HCT116 (cell line): ENCODE measurements around the gene SMIM5. TPM values are rescaled to one million over a fixed set of nuclear protein-coding genes. Genes with fewer than 3 reads are reported as not detected.
A peak's percentile ranks its signal among the peaks of the same experiment; 100 is the strongest.

Experiments used
- ATAC-seq: fragments of 200-7000 bp; cut with Tn5 transposase; 2 replicates; pipeline ENCODE4 v1.9.1; 2020; ENCODE audit warnings: mild to moderate bottlenecking, moderate library complexity
- BruUV-seq: library from RNA; stranded (reverse); fragments of 400-500 nt; replicated peaks from 2 replicates; lab custom pipeline; 2021; lab: Mats Ljungman, UMichigan
- CTCF ChIA-PET: fragments of 300-600 bp; sonication (Branson Sonifier 250); formaldehyde crosslinking; loops from one replicate; lab custom pipeline; 2021; ENCODE audit warnings: antibody characterized with exemption; lab: Charles Lee
- POLR2A ChIA-PET: fragments of 300-600, 350-600 bp; sonication (Branson Sonifier 250); formaldehyde crosslinking; loops from one replicate; lab custom pipeline; 2021; ENCODE audit warnings: antibody characterized with exemption; lab: Charles Lee
- RAD21 ChIA-PET, 2 experiments: fragments of 300-600 bp; sonication (Branson Sonifier 250); formaldehyde crosslinking; loops; one replicate each; lab custom pipeline; 2023; ENCODE audit warnings: low total read pairs in 2 of 2; ENCODE audit not compliant: uncharacterized antibody in 2 of 2, unreplicated experiment in 2 of 2, low non-redundant PET in 1 of 2; lab: Charles Lee
- DNase-seq: peaks from one replicate; pipeline ENCODE4 v3.0.0-alpha.2; 2010; ENCODE audit warnings: low read depth, low spot score
- H2AFZ ChIP-seq: fragments of 200-600 bp; shearing (Covaris generic), sonication (generic); 2 replicates; pipeline ENCODE4 v1.6.1; 2017; ENCODE audit warnings: low read depth, mixed run types, mixed read lengths, antibody characterized with exemption, low read length; ENCODE audit not compliant: poor library complexity, severe bottlenecking
- H3K27ac ChIP-seq: 2 replicates; pipeline ENCODE4 v1.5.1; 2012; ENCODE audit warnings: low read depth, low read length
- H3K27me3 ChIP-seq: fragments of 200-600 bp; sonication (generic); 2 replicates; pipeline ENCODE4 v1.6.1; 2016; ENCODE audit warnings: mixed run types, low read length, mixed read lengths; ENCODE audit not compliant: insufficient read depth
- H3K36me3 ChIP-seq, 2 experiments: fragments of 200-500 bp in 1 of 2; fragments of 200-600 bp in 1 of 2; sonication (Bioruptor generic) in 1 of 2; sonication (generic) in 1 of 2; 2 replicates each; pipeline versions ENCODE4 v1.5.1 to v1.6.1; 2014 to 2016; ENCODE audit warnings: low read length in 2 of 2, inconsistent platforms in 1 of 2, mixed read lengths in 1 of 2, mixed run types in 1 of 2; ENCODE audit not compliant: insufficient read depth in 2 of 2, control insufficient read depth in 1 of 2
- H3K4me1 ChIP-seq, 2 experiments: fragments of 200-600 bp in 1 of 2; sonication (generic) in 1 of 2; 2 replicates each; pipeline versions ENCODE4 v1.5.1 to v1.6.1; 2012 to 2017; ENCODE audit warnings: low read length in 2 of 2, inconsistent platforms in 1 of 2, mild to moderate bottlenecking in 1 of 2, mixed read lengths in 1 of 2, mixed run types in 1 of 2, moderate library complexity in 1 of 2; ENCODE audit not compliant: insufficient read depth in 2 of 2, control insufficient read depth in 1 of 2
- H3K4me2 ChIP-seq: fragments of 200-600 bp; sonication (generic); 2 replicates; pipeline ENCODE4 v1.6.1; 2017; ENCODE audit warnings: mixed run types, low read length, mixed read lengths
- H3K4me3 ChIP-seq, 2 experiments: fragments of 200-600 bp in 1 of 2; sonication (generic) in 1 of 2; replicated peaks in 1 of 2; 2 replicates each; pipeline ENCODE4 v1.5.1; 2011 to 2016; ENCODE audit warnings: low read length in 2 of 2, control low read depth in 1 of 2, low read depth in 1 of 2, mild to moderate bottlenecking in 1 of 2, mixed read lengths in 1 of 2, mixed run types in 1 of 2
- H3K79me2 ChIP-seq: fragments of 200-600 bp; sonication (generic); 2 replicates; pipeline ENCODE4 v1.6.1; 2017; ENCODE audit warnings: mild to moderate bottlenecking, mixed run types, low read length, moderate library complexity, mixed read lengths; ENCODE audit not compliant: insufficient read depth
- H3K9ac ChIP-seq: fragments of 200-600 bp; sonication (generic); 2 replicates; pipeline ENCODE4 v1.6.1; 2016; ENCODE audit warnings: low read length, mixed read lengths
- H3K9me2 ChIP-seq: fragments of 200-600 bp; sonication (generic), shearing (Covaris generic); 2 replicates; pipeline ENCODE4 v1.6.1; 2017; ENCODE audit warnings: mixed run types, mild to moderate bottlenecking, moderate library complexity; ENCODE audit not compliant: insufficient read depth
- H3K9me3 ChIP-seq, 2 experiments: fragments of 200-500 bp in 1 of 2; fragments of 200-600 bp in 1 of 2; sonication (Bioruptor generic) in 1 of 2; sonication (generic) in 1 of 2; 2 replicates each; pipeline ENCODE4 v1.6.1; 2014 to 2017; ENCODE audit warnings: low read length in 2 of 2, mixed read lengths in 2 of 2, inconsistent platforms in 1 of 2, low read depth in 1 of 2, mild to moderate bottlenecking in 1 of 2, mixed run types in 1 of 2, moderate library complexity in 1 of 2; ENCODE audit not compliant: control insufficient read depth in 1 of 2, insufficient read depth in 1 of 2
- H4K20me1 ChIP-seq: fragments of 200-600 bp; sonication (generic), shearing (Covaris generic); 2 replicates; pipeline ENCODE4 v1.6.1; 2017; ENCODE audit warnings: mixed run types, mild to moderate bottlenecking, moderate library complexity; ENCODE audit not compliant: insufficient read depth
- ATF3 ChIP-seq: IDR thresholded peaks from 2 replicates; pipeline ENCODE4 v1.6.1; 2012
- CBX3 ChIP-seq: IDR thresholded peaks from 2 replicates; pipeline ENCODE4 v1.6.1; 2012; ENCODE audit warnings: low read depth
- CEBPB ChIP-seq: IDR thresholded peaks from 2 replicates; pipeline ENCODE4 v1.6.1; 2012; ENCODE audit warnings: low read depth
- EGR1 ChIP-seq: IDR thresholded peaks from 2 replicates; pipeline ENCODE4 v1.6.1; 2012; ENCODE audit warnings: low read depth
- ELF1 ChIP-seq: IDR thresholded peaks from 2 replicates; pipeline ENCODE4 v1.6.1; 2012; ENCODE audit warnings: low read depth, borderline replicate concordance
- EZH2 ChIP-seq: fragments of 200-600 bp; sonication (generic); IDR thresholded peaks from 2 replicates; pipeline ENCODE4 v1.6.1; 2017; ENCODE audit warnings: antibody characterized with exemption, mixed run types
- EZH2phosphoT487 ChIP-seq: fragments of 200-600 bp; IDR thresholded peaks from 2 replicates; pipeline ENCODE4 v1.6.1; 2018; ENCODE audit warnings: antibody characterized with exemption, borderline replicate concordance
- MAX ChIP-seq: IDR thresholded peaks from 2 replicates; pipeline ENCODE4 v1.6.1; 2012
- POLR2A ChIP-seq: IDR thresholded peaks from 2 replicates; pipeline ENCODE4 v1.7.0; 2011; ENCODE audit warnings: borderline replicate concordance; ENCODE audit not compliant: insufficient read depth, insufficient read length; ENCODE audit errors: extremely low read depth
- POLR2AphosphoS5 ChIP-seq: IDR thresholded peaks from 2 replicates; pipeline ENCODE4 v1.6.1; 2011; ENCODE audit warnings: mild to moderate bottlenecking, low read depth, low read length, moderate library complexity
- RAD21 ChIP-seq: IDR thresholded peaks from 2 replicates; pipeline ENCODE4 v1.6.1; 2012; ENCODE audit warnings: low read depth, mild to moderate bottlenecking
- SIN3A ChIP-seq: IDR thresholded peaks from 2 replicates; pipeline ENCODE4 v1.6.1; 2012; ENCODE audit warnings: low read depth
- SP1 ChIP-seq: IDR thresholded peaks from 2 replicates; pipeline ENCODE4 v1.6.1; 2012; ENCODE audit warnings: low read depth
- SRF ChIP-seq: IDR thresholded peaks from 2 replicates; pipeline ENCODE4 v1.6.1; 2012; ENCODE audit warnings: low read depth
- TCF7L2 ChIP-seq: IDR thresholded peaks from 2 replicates; pipeline ENCODE4 v1.7.0; 2011; ENCODE audit warnings: borderline replicate concordance, inconsistent platforms; ENCODE audit not compliant: insufficient read depth, insufficient read length; ENCODE audit errors: extremely low read depth
- YY1 ChIP-seq: IDR thresholded peaks from 2 replicates; pipeline ENCODE4 v1.6.1; 2011; ENCODE audit warnings: low read length, low read depth, moderate library complexity, mild to moderate bottlenecking; ENCODE audit not compliant: insufficient replicate concordance; ENCODE audit errors: extremely low read depth
- ZBTB33 ChIP-seq: IDR thresholded peaks from 2 replicates; pipeline ENCODE4 v1.6.1; 2011; ENCODE audit warnings: mild to moderate bottlenecking, low read length, moderate library complexity; ENCODE audit not compliant: insufficient replicate concordance; ENCODE audit errors: extremely low read depth
- ZFX ChIP-seq: fragments of 450-650 bp; IDR thresholded peaks from 2 replicates; pipeline ENCODE4 v1.6.1; 2017
- ZNF274 ChIP-seq: fragments of 200-500 bp; sonication (Bioruptor generic); IDR thresholded peaks from 2 replicates; pipeline ENCODE4 v1.6.1; 2014; ENCODE audit warnings: mild to moderate bottlenecking, low read depth, low read length, inconsistent platforms
- intact Hi-C: fragments of 100-400 bp; cut with micrococcal nuclease; formaldehyde crosslinking; loops from 2 replicates; pipeline ENCODE4 v1.10.0; 2022
- total RNA-seq: library from RNA; stranded (reverse); gene quantifications from one replicate; pipeline ENCODE4 v1.2.1, GENCODE V29; 2021; ENCODE audit not compliant: unreplicated experiment

SMIM5 gene
- total RNA-seq, 1 experiment from 2014 or later: 0.12 TPM

GRCh38 chr17:75668489-75668888 lies 35.3 kb downstream of the SMIM5 start:
- Histone ChIP-seq H2AFZ (no peak overlapping the region), H3K9ac (peak overlapping the region; percentile 89), H4K20me1 (0 out of 2 replicates have a peak, but pooled peaks cover 4% of the 10 kb centered on the region), H3K27me3 (no peaks in the 10 kb centered on the region), H3K9me2 (no peaks in the 10 kb centered on the region), H3K79me2 (peaks cover 83% of the 10 kb centered on the region), H3K4me1 (peaks cover 13 to 19% of the 10 kb centered on the region in 2 experiments; a peak in 3 of 4 replicates), H3K4me2 (peak overlapping the region; percentile 81), H3K9me3 (no peaks in the 10 kb centered on the region), H3K4me3 (peak overlapping the region; percentile 79 to 83), H3K36me3 (peaks cover 44 to 47% of the 10 kb centered on the region in 2 experiments), H3K27ac (no peak overlapping the region)
- ChIA-PET POLR2A (interaction anchor here (0.8 to 1.4 kb wide), 4 partner anchors 15 to 35 kb away, joined by 3 read pairs; partner anchors contain the start of gene SMIM5), RAD21 (no interaction called here), CTCF (interaction anchor here (1.2 to 2.3 kb wide), 2 partner anchors 80 to 81 kb away, joined by 4 to 5 read pairs; no protein-coding TSS in a partner anchor)
- BruUV-seq: no TSS peak
- TF ChIP-seq SRF (no peak), MAX (no peak), YY1 (no peak), RAD21 (no peak), CBX3 (no peak), TCF7L2 (no peak), CEBPB (no peak), EZH2phosphoT487 (no peak), ZFX (no peak), ELF1 (no peak)
- intact Hi-C loops: no loop called here
- ATAC-seq (no peak), DNase-seq (no peak)

GRCh38 chr17:75670868-75671267 lies 37.6 kb downstream of the SMIM5 start:
- DNase-seq (no peak), ATAC-seq (no peak)
- ChIA-PET POLR2A (no interaction called here), CTCF (interaction anchor here (7.1 kb wide), 1 partner anchor 77 kb away, joined by 106 read pairs; no protein-coding TSS in a partner anchor), RAD21 (no interaction called here)
- Histone ChIP-seq H3K4me3 (no peak overlapping the region), H3K9me2 (no peaks in the 10 kb centered on the region), H4K20me1 (0 out of 2 replicates have a peak, but pooled peaks cover 4% of the 10 kb centered on the region), H3K27ac (no peak overlapping the region), H3K4me2 (no peak overlapping the region), H3K9ac (no peak overlapping the region), H3K4me1 (peaks cover 12 to 24% of the 10 kb centered on the region in 2 experiments; a peak in 3 of 4 replicates), H2AFZ (no peak overlapping the region), H3K79me2 (peaks cover 91% of the 10 kb centered on the region), H3K9me3 (no peaks in the 10 kb centered on the region), H3K27me3 (no peaks in the 10 kb centered on the region), H3K36me3 (peaks cover 47% of the 10 kb centered on the region in 2 experiments)
- BruUV-seq: no TSS peak
- intact Hi-C loops: loop anchor here (10.0 kb wide), 1 partner anchor 184 kb away; the partner anchor contains the start of gene WBP2
- no peak for TF ChIP-seq SIN3A
- no peak for TF ChIP-seq POLR2AphosphoS5
- no peak for TF ChIP-seq ZNF274
- no peak for TF ChIP-seq ELF1
- TF ChIP-seq EZH2: no peak
- TF ChIP-seq EGR1: no peak
- no peak for TF ChIP-seq SRF
- TF ChIP-seq SP1: no peak
- no peak for TF ChIP-seq POLR2A
- TF ChIP-seq EZH2phosphoT487: no peak
- TF ChIP-seq ZFX: no peak
- no peak for TF ChIP-seq MAX
- TF ChIP-seq CBX3: no peak
- TF ChIP-seq TCF7L2: no peak
- no peak for TF ChIP-seq ATF3
- no peak for TF ChIP-seq ZBTB33
